ENCODE data around the gene CCDC7.

DNA sequence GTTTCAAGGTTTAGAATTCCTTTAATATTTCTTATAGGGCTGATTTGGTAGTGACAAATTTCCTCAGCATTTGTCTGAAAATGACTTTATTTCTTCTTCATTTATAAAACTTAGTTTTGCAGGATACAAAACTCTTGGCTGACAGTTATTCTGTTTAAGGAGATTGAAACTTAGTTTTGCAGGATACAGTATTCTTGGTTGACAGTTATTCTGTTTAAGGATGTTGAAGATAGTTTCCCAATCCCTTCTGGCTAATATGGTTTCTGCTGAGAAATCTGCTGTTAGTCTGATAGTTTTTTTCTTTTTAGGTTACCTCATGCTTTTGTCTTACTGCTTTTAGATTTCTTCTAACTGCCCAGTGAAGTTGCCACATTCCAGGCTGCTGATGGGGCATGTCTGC is 325.3 kb downstream of the CCDC7 start:
- no peak for TF ChIP-seq EZH2phosphoT487 (IDR thresholded peaks at IDR 0.05; ENCODE audit: borderline replicate concordance)
- TF ChIP-seq, protein P1, sequence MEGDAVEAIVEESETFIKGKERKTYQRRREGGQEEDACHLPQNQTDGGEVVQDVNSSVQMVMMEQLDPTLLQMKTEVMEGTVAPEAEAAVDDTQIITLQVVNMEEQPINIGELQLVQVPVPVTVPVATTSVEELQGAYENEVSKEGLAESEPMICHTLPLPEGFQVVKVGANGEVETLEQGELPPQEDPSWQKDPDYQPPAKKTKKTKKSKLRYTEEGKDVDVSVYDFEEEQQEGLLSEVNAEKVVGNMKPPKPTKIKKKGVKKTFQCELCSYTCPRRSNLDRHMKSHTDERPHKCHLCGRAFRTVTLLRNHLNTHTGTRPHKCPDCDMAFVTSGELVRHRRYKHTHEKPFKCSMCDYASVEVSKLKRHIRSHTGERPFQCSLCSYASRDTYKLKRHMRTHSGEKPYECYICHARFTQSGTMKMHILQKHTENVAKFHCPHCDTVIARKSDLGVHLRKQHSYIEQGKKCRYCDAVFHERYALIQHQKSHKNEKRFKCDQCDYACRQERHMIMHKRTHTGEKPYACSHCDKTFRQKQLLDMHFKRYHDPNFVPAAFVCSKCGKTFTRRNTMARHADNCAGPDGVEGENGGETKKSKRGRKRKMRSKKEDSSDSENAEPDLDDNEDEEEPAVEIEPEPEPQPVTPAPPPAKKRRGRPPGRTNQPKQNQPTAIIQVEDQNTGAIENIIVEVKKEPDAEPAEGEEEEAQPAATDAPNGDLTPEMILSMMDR (IDR thresholded peaks at IDR 0.05 in 2 of 3, conservative IDR thresholded peaks at IDR 0.05 in 1 of 3; ENCODE audit: borderline replicate concordance in 1 of 3, insufficient read depth in 1 of 3, low read depth in 2 of 3, low read length in 2 of 3), result no peak
- no peak for TF ChIP-seq SRF (IDR thresholded peaks at IDR 0.05; ENCODE audit: low read depth)
- TF ChIP-seq, protein P2, sequence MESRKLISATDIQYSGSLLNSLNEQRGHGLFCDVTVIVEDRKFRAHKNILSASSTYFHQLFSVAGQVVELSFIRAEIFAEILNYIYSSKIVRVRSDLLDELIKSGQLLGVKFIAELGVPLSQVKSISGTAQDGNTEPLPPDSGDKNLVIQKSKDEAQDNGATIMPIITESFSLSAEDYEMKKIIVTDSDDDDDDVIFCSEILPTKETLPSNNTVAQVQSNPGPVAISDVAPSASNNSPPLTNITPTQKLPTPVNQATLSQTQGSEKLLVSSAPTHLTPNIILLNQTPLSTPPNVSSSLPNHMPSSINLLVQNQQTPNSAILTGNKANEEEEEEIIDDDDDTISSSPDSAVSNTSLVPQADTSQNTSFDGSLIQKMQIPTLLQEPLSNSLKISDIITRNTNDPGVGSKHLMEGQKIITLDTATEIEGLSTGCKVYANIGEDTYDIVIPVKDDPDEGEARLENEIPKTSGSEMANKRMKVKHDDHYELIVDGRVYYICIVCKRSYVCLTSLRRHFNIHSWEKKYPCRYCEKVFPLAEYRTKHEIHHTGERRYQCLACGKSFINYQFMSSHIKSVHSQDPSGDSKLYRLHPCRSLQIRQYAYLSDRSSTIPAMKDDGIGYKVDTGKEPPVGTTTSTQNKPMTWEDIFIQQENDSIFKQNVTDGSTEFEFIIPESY (IDR thresholded peaks at IDR 0.05; ENCODE audit: extremely low read depth, insufficient replicate concordance, low read length), result no peak
- no peak for TF ChIP-seq CEBPB (IDR thresholded peaks at IDR 0.05; ENCODE audit: low read depth)
- TF ChIP-seq POLR2A (IDR thresholded peaks at IDR 0.05; ENCODE audit: borderline replicate concordance, extremely low read depth, insufficient read depth, insufficient read length), result no peak
- TF ChIP-seq ZNF274 (IDR thresholded peaks at IDR 0.05; ENCODE audit: low read depth, low read length), result no peak
- no peak for TF ChIP-seq YY1 (IDR thresholded peaks at IDR 0.05; ENCODE audit: extremely low read depth, insufficient replicate concordance, low read depth, low read length)
- no peak for TF ChIP-seq EZH2 (IDR thresholded peaks at IDR 0.05)
- TF ChIP-seq POLR2AphosphoS5 (IDR thresholded peaks at IDR 0.05; ENCODE audit: low read depth, low read length), result no peak
- no peak for TF ChIP-seq RAD21 (IDR thresholded peaks at IDR 0.05; ENCODE audit: low read depth)
- TF ChIP-seq, protein P3, sequence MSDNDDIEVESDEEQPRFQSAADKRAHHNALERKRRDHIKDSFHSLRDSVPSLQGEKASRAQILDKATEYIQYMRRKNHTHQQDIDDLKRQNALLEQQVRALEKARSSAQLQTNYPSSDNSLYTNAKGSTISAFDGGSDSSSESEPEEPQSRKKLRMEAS (IDR thresholded peaks at IDR 0.05), result no peak
- TF ChIP-seq, protein P4, sequence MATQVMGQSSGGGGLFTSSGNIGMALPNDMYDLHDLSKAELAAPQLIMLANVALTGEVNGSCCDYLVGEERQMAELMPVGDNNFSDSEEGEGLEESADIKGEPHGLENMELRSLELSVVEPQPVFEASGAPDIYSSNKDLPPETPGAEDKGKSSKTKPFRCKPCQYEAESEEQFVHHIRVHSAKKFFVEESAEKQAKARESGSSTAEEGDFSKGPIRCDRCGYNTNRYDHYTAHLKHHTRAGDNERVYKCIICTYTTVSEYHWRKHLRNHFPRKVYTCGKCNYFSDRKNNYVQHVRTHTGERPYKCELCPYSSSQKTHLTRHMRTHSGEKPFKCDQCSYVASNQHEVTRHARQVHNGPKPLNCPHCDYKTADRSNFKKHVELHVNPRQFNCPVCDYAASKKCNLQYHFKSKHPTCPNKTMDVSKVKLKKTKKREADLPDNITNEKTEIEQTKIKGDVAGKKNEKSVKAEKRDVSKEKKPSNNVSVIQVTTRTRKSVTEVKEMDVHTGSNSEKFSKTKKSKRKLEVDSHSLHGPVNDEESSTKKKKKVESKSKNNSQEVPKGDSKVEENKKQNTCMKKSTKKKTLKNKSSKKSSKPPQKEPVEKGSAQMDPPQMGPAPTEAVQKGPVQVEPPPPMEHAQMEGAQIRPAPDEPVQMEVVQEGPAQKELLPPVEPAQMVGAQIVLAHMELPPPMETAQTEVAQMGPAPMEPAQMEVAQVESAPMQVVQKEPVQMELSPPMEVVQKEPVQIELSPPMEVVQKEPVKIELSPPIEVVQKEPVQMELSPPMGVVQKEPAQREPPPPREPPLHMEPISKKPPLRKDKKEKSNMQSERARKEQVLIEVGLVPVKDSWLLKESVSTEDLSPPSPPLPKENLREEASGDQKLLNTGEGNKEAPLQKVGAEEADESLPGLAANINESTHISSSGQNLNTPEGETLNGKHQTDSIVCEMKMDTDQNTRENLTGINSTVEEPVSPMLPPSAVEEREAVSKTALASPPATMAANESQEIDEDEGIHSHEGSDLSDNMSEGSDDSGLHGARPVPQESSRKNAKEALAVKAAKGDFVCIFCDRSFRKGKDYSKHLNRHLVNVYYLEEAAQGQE (IDR thresholded peaks at IDR 0.05; ENCODE audit: low read depth), result no peak
